HG03196 (cell line): ENCODE measurements around the gene AQP1.

Source experiments
- ATAC-seq: cut with Tn5 transposase; IDR thresholded peaks from one replicate; pipeline ENCODE4 v1.9.1; 2021; ENCODE audit not compliant: unreplicated experiment

The AQP1 gene

GRCh38 chr7:30918676-30919075, 7.0 kb downstream of the AQP1 start:
- ATAC-seq, result no peak

GRCh38 chr7:30920021-30920583, 8.4 kb downstream of the AQP1 start:
- ATAC-seq, result no peak

DNA sequence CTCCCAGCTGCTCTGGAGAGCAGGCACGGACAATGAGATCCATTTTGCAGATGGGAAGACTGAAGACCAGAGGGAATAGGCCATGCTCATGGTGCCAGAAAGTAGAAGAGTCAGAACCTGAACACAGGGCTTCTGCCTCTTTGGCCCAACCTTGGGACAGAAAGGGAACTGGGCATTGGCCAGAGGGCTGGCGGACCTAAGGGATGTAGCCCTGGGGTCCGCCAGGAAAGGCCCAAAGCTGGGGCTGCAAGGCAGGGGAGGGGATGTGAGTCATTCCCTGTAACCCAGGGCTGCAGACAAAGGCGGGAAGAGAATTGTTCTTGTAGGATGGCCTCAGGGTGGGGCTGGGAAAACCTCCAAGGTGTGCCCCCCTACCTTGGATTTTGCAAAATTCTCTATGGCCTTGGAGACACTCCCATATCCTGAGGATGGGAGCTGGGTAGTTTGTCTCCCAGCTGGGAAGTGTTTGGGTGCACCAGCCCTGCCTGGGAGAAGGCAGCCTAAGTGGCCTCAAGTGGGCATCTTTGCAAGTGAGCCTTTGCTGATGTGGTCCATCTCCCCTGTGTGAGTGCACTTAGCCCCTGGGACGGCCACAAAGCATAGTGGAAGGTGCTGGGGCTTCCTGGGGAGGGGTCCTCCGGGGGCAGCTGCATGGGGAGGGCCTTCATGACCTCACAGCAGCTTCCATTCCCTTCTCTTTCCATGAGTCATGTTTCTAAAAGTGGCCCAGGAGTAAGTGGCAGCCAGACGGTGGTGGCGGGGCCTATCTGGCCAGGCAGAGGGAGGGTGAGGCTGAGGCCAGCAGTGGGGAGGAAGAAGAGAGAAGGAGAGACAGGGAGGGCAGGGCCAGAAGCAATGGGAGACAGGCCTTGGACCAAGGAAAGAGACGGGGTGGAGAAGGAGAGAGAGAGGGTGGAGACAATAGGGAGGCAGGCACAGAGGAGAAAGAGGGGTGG, 9.2 kb downstream of the AQP1 start:
- no peak for ATAC-seq

GRCh38 chr7:30921540-30922401, 10.1 kb downstream of the AQP1 start:
- no peak for ATAC-seq

GRCh38 chr7:30922596-30922995, 10.9 kb downstream of the AQP1 start:
- ATAC-seq, result no peak

DNA sequence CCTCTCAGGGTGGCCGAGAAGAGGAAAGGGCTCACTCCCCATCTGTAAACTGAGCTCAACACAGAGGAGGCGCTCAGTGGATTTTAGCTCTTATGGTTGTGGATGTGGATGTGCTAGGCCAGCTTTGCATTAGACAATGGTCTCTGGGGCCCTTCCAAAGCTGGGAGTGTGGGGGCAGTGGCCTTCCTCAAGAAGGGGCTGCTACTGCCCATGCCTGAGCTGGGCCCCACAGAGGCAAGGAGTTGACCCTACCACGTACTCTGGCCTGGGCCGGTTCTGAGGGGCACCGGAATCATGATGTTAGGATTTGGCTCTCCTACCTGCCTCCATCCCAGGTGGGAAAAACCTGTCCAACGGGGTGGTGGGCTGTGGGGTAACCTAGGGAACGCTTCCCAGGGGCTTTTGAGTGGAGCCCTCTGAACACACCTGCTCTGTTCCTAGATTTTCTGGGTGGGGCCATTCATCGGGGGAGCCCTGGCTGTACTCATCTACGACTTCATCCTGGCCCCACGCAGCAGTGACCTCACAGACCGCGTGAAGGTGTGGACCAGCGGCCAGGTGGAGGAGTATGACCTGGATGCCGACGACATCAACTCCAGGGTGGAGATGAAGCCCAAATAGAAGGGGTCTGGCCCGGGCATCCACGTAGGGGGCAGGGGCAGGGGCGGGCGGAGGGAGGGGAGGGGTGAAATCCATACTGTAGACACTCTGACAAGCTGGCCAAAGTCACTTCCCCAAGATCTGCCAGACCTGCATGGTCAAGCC, 11.5 kb downstream of the AQP1 start:
- ATAC-seq, result no peak

- no peak for ATAC-seq
These were observed 12.2 kb downstream of the AQP1 start for GRCh38 chr7:30923774-30924413.

DNA sequence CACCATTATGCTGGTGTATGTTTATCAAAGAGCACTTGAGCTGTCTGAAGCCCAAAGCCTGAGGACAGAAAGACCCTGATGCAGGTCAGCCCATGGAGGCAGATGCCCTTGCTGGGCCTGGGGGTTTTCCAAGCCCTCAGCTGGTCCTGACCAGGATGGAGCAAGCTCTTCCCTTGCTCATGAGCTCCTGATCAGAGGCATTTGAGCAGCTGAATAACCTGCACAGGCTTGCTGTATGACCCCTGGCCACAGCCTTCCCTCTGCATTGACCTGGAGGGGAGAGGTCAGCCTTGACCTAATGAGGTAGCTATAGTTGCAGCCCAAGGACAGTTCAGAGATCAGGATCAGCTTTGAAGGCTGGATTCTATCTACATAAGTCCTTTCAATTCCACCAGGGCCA, 13.0 kb downstream of the AQP1 start:
- ATAC-seq, result no peak

GRCh38 chr7:30925117-30925516, 13.5 kb downstream of the AQP1 start:
- no peak for ATAC-seq

- ATAC-seq, result no peak
These were observed 14.3 kb downstream of the AQP1 start for GRCh38 chr7:30925913-30926312.

DNA sequence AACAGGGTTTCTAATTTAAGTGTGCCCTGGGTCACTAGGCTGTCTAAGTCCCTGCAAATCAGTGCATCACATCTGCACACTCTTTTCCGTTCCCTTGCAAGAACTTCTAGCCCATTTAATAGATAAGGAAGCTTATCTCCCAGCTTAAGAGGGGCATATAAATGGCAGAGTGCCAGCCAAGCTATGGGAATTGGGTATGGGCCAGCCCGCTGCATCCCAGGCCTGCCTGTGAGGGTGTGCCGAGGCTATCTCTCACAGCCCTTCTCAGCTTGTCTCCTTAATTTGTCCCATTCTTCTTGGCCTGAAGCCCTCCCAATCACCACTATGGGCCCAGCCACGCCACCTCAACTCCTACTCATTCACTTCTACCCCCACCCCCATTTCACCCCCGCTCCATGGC, 14.7 kb downstream of the AQP1 start:
- ATAC-seq, result no peak

- ATAC-seq, result no peak
These were observed 15.4 kb downstream of the AQP1 start for GRCh38 chr7:30927040-30927439.

DNA sequence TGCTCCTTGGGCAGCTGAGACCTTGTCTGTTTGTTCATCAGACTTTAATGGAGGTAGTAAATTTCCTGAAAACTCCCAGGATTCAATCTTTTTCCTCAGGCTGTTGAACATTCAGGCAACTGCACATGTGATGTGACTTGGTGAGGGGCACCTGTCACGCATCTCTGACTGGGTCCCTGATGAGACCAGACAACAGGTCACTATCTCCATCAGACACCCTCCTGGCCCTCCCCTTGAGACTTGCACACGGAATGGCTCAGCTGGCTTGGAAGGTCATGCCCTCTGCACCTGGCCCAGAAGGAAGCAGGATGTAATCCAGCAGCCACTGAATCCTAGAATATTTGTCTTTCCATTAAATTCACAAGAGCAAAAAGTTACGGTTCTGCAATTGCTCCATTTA, 15.9 kb downstream of the AQP1 start:
- no peak for ATAC-seq

- no peak for ATAC-seq
These were observed 16.7 kb downstream of the AQP1 start for GRCh38 chr7:30928254-30928872.

- ATAC-seq, result no peak
These were observed 18.0 kb downstream of the AQP1 start for GRCh38 chr7:30929686-30930085.

DNA sequence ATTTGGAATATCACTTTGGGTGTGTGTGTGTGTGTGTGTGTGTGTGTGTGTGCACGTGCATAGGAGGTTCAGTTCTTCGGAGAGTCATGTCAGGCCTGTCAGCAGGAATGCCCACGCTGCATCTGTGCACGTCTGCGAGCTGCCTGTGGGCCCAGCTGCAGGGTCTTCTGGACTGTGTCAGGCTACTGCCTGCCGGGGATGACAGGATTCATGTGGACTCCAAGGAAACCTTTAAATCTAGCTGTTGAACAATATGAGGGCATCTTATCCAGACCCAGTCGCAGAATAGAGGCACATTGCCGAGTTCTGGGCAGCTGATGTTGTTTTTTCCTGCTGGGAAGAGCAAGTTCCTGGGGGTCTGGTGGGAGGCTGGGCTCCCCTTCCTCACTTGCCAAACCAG, 19.0 kb downstream of the AQP1 start:
- ATAC-seq, result no peak

DNA sequence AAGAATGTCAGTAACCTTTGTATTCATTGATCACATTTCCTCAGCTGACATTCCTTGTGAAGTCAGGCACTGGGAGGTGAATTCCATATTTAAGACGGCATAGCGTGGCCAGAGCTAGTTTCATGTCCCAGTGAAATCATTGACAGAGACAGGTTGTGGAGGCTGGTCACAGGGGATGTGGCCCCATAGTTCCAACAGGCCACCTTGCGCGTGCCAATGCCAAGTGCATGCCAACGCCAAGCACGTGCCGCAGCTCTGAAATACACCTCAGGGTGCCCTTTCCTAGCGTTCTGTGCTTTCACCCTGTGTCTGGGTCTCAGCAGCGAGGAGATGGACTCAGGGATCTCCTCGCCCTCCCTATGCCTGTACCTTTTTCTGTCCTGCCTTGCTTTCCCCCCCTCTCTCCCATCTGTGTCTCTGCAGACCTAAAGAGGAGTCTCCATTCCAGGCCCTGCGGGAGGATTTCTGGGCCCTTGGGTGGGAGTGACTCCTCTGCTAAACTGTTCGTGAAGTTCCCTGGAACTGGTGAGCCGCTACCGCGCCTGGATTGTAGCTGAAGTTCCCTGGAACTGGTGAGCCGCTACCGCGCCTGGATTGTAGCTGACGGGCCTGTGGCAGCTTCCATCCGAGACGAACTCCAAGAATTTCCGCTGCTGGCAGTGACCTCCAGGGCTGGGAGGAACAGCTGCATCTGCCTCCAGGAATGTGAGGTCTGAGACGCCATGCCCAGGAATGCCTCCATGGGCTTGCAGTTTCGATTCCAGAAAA, 19.7 kb downstream of the AQP1 start:
- ATAC-seq, result no peak

GRCh38 chr7:30931929-30932540, 20.4 kb downstream of the AQP1 start:
- no peak for ATAC-seq

DNA sequence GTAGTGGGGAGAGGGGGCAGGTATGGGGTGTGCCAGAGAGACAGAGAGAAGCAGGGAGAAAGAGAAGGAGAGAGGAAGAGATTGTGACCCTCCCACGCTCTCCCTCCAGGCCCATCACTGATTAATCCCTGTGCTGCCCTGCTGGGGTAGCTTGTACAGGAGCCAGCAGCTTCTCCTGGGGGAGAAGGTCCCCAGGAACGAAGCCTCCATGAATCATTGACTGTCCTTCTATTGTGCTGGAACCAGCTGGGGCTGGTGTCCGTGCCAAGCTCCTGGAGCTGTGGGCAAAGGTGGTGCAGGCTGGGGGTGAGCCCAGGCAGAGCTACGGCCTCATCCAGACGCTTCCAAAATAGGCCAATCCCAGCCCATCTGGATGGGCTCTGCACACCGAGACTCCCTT, 20.9 kb downstream of the AQP1 start:
- ATAC-seq, result no peak
